ENCODE measurements around the gene MBD5.
A peak's percentile ranks its signal among the peaks of the same experiment; 100 is the strongest.

The MBD5 gene

DNA sequence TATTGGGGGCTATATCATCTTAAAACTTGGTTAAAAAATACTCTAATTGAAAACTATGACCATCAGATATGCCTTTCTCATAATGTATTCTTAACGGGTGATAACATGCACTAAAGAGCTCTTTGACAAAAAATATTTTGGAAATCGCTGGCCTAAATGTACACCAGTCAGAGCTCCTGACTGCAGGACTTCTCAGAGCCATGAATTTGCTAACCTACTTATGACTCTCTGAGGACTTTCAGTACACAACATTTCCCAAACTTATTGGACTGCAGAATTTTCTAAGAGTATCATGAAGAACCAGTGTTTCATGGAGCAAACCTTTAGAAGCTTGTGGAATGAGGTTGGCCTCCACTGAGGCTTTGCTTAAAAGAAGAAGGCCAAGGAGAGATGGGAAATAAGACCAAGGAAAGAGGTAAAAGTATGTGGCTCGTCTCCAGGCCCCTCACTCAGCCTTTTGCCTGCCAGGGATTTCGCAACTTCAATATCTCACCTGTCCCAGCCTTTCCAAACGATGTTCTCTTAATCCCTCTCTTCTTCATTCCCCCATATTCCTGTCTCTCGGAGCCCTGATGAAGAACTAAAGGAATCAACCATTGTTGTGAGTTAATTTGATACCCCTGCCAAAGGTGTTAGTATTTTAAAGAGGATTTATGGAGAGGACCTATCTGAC, 534.9 kb downstream of the MBD5 start:
- TF ChIP-seq, protein P1, sequence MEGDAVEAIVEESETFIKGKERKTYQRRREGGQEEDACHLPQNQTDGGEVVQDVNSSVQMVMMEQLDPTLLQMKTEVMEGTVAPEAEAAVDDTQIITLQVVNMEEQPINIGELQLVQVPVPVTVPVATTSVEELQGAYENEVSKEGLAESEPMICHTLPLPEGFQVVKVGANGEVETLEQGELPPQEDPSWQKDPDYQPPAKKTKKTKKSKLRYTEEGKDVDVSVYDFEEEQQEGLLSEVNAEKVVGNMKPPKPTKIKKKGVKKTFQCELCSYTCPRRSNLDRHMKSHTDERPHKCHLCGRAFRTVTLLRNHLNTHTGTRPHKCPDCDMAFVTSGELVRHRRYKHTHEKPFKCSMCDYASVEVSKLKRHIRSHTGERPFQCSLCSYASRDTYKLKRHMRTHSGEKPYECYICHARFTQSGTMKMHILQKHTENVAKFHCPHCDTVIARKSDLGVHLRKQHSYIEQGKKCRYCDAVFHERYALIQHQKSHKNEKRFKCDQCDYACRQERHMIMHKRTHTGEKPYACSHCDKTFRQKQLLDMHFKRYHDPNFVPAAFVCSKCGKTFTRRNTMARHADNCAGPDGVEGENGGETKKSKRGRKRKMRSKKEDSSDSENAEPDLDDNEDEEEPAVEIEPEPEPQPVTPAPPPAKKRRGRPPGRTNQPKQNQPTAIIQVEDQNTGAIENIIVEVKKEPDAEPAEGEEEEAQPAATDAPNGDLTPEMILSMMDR (IDR thresholded peaks at IDR 0.05), result no peak
- Histone ChIP-seq H3K27me3 (peaks cover 0 to 5% of the 10 kb centered on the region in 2 donors), H3K36me3 (no peaks in the 10 kb centered on the region), H3K4me3 (no peak overlapping the region), H3K27ac (no peak overlapping the region), H3K4me1 (no peaks in the 10 kb centered on the region), H3K9me3 (peaks cover 0 to 9% (median 0%) of the 10 kb centered on the region in 3 donors)
- intact Hi-C loops (cut with DNase I; ENCODE audit: low total_unique reads), result loop anchor here (10.0 kb wide), 1 partner anchor 1011 kb away; no protein-coding TSS in a partner anchor
- no peak for DNase-seq

- TF ChIP-seq, protein P1 (IDR thresholded peaks at IDR 0.05), result no peak
- Histone ChIP-seq H3K9me3 (peaks cover 0 to 9% (median 0%) of the 10 kb centered on the region in 3 donors), H3K4me1 (no peaks in the 10 kb centered on the region), H3K4me3 (no peak overlapping the region), H3K36me3 (no peaks in the 10 kb centered on the region), H3K27ac (no peak overlapping the region), H3K27me3 (peaks cover 0 to 5% of the 10 kb centered on the region in 2 donors)
- intact Hi-C loops (cut with DNase I; ENCODE audit: low total_unique reads), result loop anchor here (10.0 kb wide), 1 partner anchor 1013 kb away; no protein-coding TSS in a partner anchor
- DNase-seq, result no peak
These were observed 537.0 kb downstream of the MBD5 start for GRCh38 chr2:148557844-148558436.

DNA sequence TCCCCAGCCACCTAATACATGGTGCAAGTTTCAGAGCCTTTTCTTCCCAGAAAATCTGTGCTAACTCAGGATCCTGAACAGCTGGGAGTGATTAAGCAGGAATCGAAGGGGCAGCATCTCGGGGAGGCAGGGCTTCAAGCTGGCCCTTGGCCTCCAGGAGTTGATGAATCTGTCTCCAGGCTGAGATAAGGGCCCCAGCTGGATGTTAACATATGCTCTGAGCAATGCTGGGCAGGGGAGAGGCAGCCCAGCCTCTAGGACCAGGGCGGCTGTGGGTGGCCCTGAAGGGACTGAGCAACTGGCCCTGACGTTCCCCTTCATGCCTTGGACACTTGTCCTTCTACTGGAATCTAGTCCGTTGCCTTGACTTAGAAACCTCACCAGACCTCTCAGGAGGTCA, 539.6 kb downstream of the MBD5 start:
- Histone ChIP-seq H3K27ac (no peak overlapping the region), H3K4me3 (no peak overlapping the region), H3K4me1 (no peaks in the 10 kb centered on the region), H3K27me3 (peaks cover 0 to 5% of the 10 kb centered on the region in 2 donors), H3K36me3 (no peaks in the 10 kb centered on the region), H3K9me3 (peaks cover 0 to 9% (median 0%) of the 10 kb centered on the region in 3 donors)
- intact Hi-C loops (cut with DNase I; ENCODE audit: low total_unique reads), result no loop called here
- TF ChIP-seq, protein P1 (IDR thresholded peaks at IDR 0.05), result no peak
- no peak for DNase-seq

DNA sequence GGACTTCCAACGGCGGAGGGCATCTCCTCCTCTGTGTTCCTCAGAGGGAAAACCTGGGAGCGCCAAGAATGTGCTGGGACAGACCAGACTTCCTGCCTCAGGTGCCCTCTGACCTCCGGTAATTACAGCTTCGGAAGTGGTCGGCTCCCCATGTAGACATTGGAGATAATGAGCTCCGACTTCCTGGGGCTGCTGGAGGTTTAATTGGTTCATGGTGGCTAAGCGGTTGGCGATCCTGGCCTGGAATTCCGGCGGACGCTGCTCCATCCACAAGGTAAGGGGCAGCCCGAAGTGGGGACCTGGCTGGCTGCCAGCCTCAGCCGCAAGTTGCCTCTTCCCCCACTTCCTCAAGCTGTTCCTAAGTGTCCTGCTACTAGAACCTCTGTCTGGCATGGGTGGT, 540.5 kb downstream of the MBD5 start:
- no peak overlapping the region for H3K27ac ChIP-seq
- H3K4me3 ChIP-seq, result no peak overlapping the region
- DNase-seq, result no peak
- H3K4me1 ChIP-seq, result no peaks in the 10 kb centered on the region
- H3K36me3 ChIP-seq, result no peaks in the 10 kb centered on the region
- H3K9me3 ChIP-seq, result peaks cover 0 to 9% (median 0%) of the 10 kb centered on the region in 3 donors
- TF ChIP-seq, protein P1 (IDR thresholded peaks at IDR 0.05), result no peak
- intact Hi-C loops (cut with DNase I; ENCODE audit: low total_unique reads), result no loop called here
- peaks cover 0 to 5% of the 10 kb centered on the region in 2 donors for H3K27me3 ChIP-seq

DNA sequence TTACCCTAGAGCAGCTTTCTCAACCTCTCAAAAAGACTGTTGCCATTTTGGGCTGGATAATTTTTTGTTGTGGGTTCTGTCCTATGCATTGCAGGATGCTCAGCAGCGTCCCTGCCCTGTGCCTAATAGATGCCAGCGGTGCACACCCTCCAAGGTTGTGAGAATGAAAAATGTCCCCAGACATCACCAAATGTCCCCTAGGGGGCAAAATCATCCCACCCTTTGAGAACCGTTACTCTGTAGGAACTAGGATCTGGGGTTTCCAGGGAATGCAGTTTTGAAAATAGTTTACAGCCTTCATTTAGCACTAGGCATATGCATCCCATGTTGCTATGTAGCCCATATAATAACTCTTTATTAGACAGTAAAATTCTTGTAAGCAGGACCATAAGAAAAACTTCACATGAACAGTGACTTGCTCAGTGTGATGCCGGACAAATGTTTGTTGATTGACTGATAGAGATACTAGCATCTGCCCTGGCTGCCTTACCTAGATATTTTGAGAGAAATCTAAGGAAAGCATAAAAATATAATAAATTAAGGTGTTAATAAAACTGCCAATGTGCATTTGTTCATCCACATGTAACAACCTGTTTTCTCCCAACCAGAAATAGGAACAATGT, 544.5 kb downstream of the MBD5 start:
- TF ChIP-seq, protein P1 (IDR thresholded peaks at IDR 0.05), result peak; percentile 22 to 31
- Histone ChIP-seq H3K27ac (no peak overlapping the region), H3K9me3 (no peaks in the 10 kb centered on the region), H3K4me3 (no peak overlapping the region), H3K36me3 (no peaks in the 10 kb centered on the region), H3K4me1 (no peaks in the 10 kb centered on the region), H3K27me3 (no peaks in the 10 kb centered on the region)
- no peak for DNase-seq
- intact Hi-C loops (cut with DNase I; ENCODE audit: low total_unique reads), result no loop called here

All from tibial artery (tissue), 4 donors.